K562 (cell line): ENCODE results near the gene ITPR2.

Source experiments
- BCL6 ChIP-seq: fragments of 250-450 bp; sonication (Bioruptor Pico); IDR thresholded peaks from 2 replicates; pipeline ENCODE4 v1.4.0; 2020
- BRCA1 ChIP-seq, 2 experiments: fragments of 450-650 bp in 1 of 2; sonication (generic) in 1 of 2; formaldehyde crosslinking in 1 of 2; IDR thresholded peaks; 2 replicates each; pipeline versions ENCODE4 v1.5.0 to v1.6.1; 2017 to 2020; ENCODE audit warnings: mild to moderate bottlenecking in 1 of 2, missing genetic modification reagents in 1 of 2
- CBX3 ChIP-seq, 2 experiments: IDR thresholded peaks; 1 replicate in 1 of 2; 2 replicates in 1 of 2; pipeline ENCODE4 v1.6.1; 2012; ENCODE audit warnings: inconsistent platforms in 2 of 2, low read length in 2 of 2, borderline replicate concordance in 1 of 2, control low read depth in 1 of 2
- CTCF ChIP-seq, 3 experiments: IDR thresholded peaks in 2 of 3; conservative IDR thresholded peaks in 1 of 3; 2 replicates each; pipeline ENCODE4 v1.5.1; 2011 to 2012; ENCODE audit warnings: low read length in 3 of 3, mild to moderate bottlenecking in 3 of 3, control low read depth in 2 of 3, improper control_type of control experiment in 1 of 3, inconsistent platforms in 1 of 3, low read depth in 1 of 3, mixed read lengths in 1 of 3, moderate library complexity in 1 of 3; ENCODE audit not compliant: insufficient read depth in 2 of 3
- DNMT1 ChIP-seq: fragments of 450-650 bp; IDR thresholded peaks from 2 replicates; pipeline ENCODE4 v1.6.1; 2016; ENCODE audit warnings: antibody characterized with exemption, mild to moderate bottlenecking
- FOXJ3 ChIP-seq: sonication (generic); formaldehyde crosslinking; IDR thresholded peaks from 2 replicates; pipeline ENCODE4 v1.4.0; 2020; ENCODE audit warnings: mild to moderate bottlenecking, missing genetic modification reagents
- JUN ChIP-seq, 2 experiments: sonication (generic) in 1 of 2; formaldehyde crosslinking in 1 of 2; IDR thresholded peaks; 2 replicates each; pipeline versions ENCODE4 v1.6.1 to v1.8.0; 2012 to 2022; ENCODE audit warnings: borderline replicate concordance in 2 of 2, mild to moderate bottlenecking in 2 of 2, improper control_type of control experiment in 1 of 2, low read depth in 1 of 2, low read length in 1 of 2, missing genetic modification reagents in 1 of 2
- RAD21 ChIP-seq, 2 experiments: fragments of 250-450 bp in 1 of 2; fragments of 450-650 bp in 1 of 2; sonication (Bioruptor Pico) in 1 of 2; formaldehyde crosslinking in 1 of 2; IDR thresholded peaks in 1 of 2; conservative IDR thresholded peaks in 1 of 2; 2 replicates each; pipeline versions ENCODE4 v1.4.0 to v1.8.0; 2020 to 2022; ENCODE audit warnings: mild to moderate bottlenecking in 2 of 2, moderate library complexity in 1 of 2
- RNF219 ChIP-seq: fragments of 250-450 bp; sonication (Bioruptor Pico); IDR thresholded peaks from 2 replicates; pipeline ENCODE4 v1.5.0; 2022; ENCODE audit warnings: mild to moderate bottlenecking

- no peak for TF ChIP-seq CTCF (IDR thresholded peaks at IDR 0.05 in 2 of 3, conservative IDR thresholded peaks at IDR 0.05 in 1 of 3; ENCODE audit: insufficient read depth in 2 of 3, low read depth in 1 of 3, low read length in 3 of 3)
- no peak for TF ChIP-seq DNMT1
- TF ChIP-seq RAD21 (CRISPR knock-in tag; conservative IDR thresholded peaks at IDR 0.05 in 1 of 2, IDR thresholded peaks at IDR 0.05 in 1 of 2): no peak
- TF ChIP-seq CBX3 (IDR thresholded peaks at IDR 0.05; ENCODE audit: borderline replicate concordance in 1 of 2, low read length in 2 of 2): no peak
- no peak for TF ChIP-seq JUN (IDR thresholded peaks at IDR 0.05; ENCODE audit: borderline replicate concordance, low read depth, low read length)
- TF ChIP-seq JUN (CRISPR knock-in tag; IDR thresholded peaks at IDR 0.05; ENCODE audit: borderline replicate concordance): no peak
- TF ChIP-seq BRCA1 (IDR thresholded peaks at IDR 0.05): no peak
- no peak for TF ChIP-seq BRCA1 (CRISPR knock-in tag; IDR thresholded peaks at IDR 0.05)
- TF ChIP-seq RNF219: no peak
- TF ChIP-seq BCL6 (CRISPR knock-in tag): no peak
- no peak for TF ChIP-seq FOXJ3 (CRISPR knock-in tag)
These were observed 6.6 kb downstream of the ITPR2 start for GRCh38 chr12:26826437-26826836.
